NCI-H2107 treated with DMSO at 0.1 percent for 48 hours (cell line): ENCODE measurements around the gene STK4.
A peak's percentile ranks its signal among the peaks of the same experiment; 100 is the strongest.
"Not testable (repeated sequence)": the region's sequence is repeated elsewhere in the genome, so short reads cannot be mapped to it uniquely, and the experiment has no call there.

ENCODE experiments used
- DNase-seq: peaks from one replicate; lab custom pipeline; 2025; ENCODE audit not compliant: unreplicated experiment; lab: John Stamatoyannopoulos, UW

The STK4 gene

DNA sequence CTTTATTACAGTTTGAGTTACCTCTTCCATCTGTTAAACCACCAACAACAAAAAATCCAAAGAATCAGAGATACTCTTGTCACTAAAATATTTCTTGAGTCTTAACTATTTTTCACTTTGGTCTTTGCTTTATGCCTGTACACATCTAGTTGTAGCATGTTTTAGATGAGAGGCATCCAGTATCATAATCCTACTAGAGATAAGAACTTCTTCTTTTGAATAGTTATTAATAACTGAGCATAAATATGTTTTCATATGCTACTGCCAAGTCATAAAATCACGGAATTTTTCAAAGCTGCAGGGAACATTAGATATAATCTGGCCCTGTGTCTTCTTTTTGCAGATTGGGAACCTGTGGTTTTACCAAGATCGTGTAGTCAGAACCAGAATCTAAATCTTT is 55.3 kb downstream of the STK4 start:
- no peak for DNase-seq

DNA sequence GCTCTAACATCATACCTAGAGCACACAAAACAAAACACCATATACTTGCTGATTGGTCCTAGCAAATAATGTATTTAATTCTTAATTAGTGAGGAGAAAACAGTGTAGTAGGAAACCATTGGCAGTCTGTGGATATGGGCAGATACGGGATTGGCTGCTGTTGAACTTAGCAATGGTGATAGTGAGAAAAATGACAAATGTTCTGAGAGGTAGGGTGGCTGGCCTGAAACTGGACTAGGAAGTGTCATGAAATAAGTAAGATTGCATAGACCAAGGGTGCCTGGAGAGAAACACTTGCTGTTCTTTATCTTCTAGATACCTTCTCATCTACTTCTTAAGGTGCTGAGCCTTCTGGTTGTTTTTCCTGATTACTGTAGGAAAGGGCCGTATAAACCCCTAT is 56.8 kb downstream of the STK4 start:
- not testable (repeated sequence) for DNase-seq

DNA sequence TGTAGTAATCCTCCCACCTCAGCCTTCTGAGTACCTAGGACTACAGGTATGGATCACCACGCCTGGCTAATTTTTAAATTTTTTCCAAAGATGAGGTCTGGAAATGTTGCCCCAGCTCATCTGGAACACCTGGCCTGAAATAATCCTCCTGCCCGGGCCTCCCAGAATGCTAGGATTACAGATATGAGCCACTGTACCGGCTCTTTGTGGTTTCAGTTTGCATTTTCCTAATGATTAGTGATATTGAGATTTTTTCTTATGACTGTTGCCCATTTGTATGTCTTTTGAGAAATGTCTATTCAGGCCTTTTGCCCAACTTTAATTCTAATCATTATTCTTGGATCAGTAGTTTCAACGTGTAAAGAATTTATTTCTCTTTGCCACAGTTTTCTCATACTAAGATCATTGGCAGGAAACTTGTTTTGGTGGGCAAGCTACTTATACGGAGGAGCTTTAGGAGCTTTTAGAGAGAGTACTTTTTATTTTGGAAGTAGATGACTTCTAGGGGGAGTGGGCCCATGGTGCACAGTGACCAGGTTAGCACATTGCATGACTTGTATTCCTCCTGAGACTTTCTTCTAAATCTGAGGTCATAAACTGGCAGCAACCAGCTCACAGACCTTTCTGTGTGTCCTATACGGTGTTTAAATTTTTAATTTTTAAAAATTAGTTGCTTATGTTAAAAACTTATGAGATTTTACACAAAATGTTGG is 62.3 kb downstream of the STK4 start:
- DNase-seq: no peak

GRCh38 chr20:45029884-45030283 is 63.6 kb downstream of the STK4 start:
- DNase-seq: no peak

DNA sequence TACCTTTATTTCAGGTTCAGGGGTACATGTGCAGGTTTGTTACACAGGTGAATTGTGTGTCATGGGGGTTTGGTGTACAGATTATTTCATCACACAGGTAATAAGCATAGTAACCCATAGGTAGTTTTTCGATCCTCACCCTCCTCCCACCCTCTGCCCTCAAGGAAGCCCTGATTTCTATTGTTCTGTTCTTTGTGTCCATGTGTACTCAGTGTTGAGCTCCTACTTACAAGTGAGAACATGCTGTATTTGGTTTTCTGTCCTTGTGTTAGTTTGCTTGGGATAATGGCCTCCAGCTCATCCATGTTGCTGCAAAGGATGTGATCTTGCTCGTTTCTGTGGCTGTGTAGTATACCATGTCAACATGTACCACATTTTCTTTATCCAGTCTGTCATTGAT is 66.0 kb downstream of the STK4 start:
- DNase-seq: no peak

- DNase-seq: no peak
Observed at GRCh38 chr20:45032781-45033180, 66.5 kb downstream of the STK4 start.

GRCh38 chr20:45034436-45034835 is 68.1 kb downstream of the STK4 start:
- DNase-seq: no peak

DNA sequence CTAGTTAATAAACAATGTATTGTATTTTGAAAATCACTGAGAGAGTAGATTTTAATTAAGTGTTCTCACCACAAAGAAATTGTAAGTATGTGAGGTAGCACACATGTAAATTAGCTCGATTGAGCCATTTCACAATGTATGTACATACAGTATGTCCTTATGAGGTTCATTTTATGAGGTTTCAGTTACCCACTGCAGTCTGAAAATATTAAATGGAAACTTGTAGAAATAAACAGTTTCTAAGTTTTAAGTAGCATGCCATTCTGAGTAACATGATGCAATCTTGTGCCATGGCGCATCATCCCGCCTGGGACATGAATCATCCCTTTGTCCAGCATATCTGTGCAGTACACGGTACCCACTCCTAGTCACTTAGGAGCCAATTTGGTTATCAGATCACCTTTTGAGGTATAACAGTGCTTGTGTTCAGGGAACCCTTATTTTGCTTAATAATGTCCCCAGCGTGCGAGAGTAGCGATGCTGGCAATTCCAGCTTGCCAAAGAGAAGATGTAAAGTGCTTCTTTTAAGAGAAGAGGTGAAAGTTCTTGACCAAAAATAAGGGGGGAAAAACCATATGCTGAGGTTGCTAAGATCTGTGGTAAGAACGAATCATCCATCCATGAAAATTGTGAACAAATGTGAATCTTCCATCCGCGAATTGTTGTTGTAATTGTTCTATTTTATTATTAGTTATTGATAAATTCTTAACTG is 69.9 kb downstream of the STK4 start:
- no peak for DNase-seq

DNA sequence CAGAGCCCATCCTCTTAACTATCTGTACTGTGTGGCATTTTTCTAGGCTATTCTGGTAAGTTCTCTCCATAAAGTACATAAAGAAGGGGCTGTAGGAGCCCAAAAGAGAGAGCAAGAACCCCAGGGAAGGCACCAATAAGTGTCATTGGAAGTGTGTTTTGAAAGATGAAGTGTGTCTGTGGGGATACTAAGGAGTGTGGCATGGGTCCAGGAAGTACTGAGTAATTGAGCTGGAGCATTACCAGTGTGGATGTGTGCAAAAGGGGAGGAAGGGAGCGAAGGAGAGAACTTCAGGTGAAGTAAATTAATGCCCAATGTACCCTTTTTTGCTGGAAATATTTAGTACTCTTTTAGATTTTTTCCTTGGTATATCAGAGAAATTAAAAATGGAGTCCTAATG is 70.7 kb downstream of the STK4 start:
- no peak for DNase-seq

- no peak for DNase-seq
Observed at GRCh38 chr20:45037635-45038034, 71.3 kb downstream of the STK4 start.

DNA sequence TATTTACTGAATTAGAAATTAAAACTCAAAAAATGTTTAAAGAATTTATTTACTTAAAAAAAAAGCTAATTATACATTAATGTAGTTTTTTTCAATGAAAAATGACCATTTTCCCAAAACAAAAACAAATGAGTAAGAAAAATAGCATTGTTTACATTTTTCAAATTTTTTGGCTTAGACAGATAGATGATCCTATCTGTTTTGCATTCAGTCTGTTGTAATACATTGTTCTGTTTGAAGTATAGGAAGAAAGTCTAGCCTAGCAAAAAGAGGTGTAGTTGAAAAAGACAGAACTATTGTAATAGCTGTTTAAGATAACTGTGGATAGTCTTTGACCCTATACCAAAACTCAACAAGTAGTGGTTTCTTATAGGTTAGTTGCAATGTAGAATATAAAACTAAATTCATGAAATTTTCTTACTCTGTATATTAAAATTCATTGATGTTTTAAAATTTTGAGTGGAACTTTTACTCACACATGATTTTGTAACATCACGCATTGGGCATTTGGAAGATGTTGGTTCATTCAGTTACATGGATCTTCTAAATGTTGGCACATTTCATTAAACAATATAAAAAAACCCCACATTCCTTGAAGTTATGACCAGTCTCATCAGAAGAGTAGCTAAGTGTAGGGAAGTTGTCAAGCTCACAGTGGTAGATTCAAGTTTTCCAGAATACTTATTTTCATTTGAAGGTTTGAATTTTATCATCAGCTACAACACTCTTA is 72.6 kb downstream of the STK4 start:
- DNase-seq: no peak

DNA sequence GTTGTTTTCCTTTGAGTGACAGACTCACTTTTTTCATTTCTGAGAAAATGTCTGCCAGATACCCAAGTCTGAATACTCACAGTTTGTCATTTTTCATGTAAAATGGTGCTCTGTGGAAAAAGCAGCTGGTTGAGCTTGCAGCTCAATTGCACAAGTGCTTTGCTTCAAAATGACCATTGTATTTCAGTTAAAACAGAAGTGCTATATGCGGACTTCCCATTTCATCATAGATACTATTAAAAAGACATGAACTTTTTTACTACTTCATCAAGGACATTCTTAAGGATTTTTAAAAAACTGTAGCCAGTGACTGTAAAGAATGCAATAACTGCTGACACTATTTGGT is 73.1 kb downstream of the STK4 start:
- no peak for DNase-seq

- DNase-seq: no peak
Observed at GRCh38 chr20:45041464-45042337, 75.4 kb downstream of the STK4 start.

- no peak for DNase-seq
Observed at GRCh38 chr20:45042978-45043377, 76.7 kb downstream of the STK4 start.

GRCh38 chr20:45044084-45044573 is 77.8 kb downstream of the STK4 start:
- peak; percentile 49 for DNase-seq

- DNase-seq: no peak
Observed at GRCh38 chr20:45044601-45045000, 78.3 kb downstream of the STK4 start.

GRCh38 chr20:45047581-45048119 is 81.3 kb downstream of the STK4 start:
- DNase-seq: no peak

DNA sequence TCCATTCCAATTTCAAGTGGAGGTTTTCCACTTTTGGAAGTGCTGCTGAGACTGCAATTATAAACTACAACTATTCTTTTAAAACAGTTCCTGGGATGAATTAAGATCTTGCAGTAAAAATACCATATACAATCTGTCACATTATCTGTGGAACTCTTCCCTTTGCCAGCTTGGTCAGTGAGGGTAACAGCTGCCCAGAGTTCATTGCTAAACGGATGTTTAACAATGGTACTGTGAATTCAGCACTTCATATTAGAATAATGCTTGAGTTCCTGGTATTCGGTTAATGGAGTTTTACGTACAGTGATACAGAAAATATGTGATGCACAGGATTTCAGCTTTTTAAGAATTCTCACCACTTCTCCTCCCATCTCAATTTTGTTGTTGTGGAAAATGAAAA is 83.1 kb downstream of the STK4 start:
- no peak for DNase-seq

- DNase-seq: no peak
Observed at GRCh38 chr20:45049904-45050471, 83.7 kb downstream of the STK4 start.
